ENCODE measurements around the gene SYDE1. TPM values are rescaled to one million over a fixed set of nuclear protein-coding genes. Genes with fewer than 3 reads are reported as not detected.

The SYDE1 gene
- total and polyA plus RNA-seq, 2 donors from 2014 or later = 13.9 to 26.9 TPM

DNA sequence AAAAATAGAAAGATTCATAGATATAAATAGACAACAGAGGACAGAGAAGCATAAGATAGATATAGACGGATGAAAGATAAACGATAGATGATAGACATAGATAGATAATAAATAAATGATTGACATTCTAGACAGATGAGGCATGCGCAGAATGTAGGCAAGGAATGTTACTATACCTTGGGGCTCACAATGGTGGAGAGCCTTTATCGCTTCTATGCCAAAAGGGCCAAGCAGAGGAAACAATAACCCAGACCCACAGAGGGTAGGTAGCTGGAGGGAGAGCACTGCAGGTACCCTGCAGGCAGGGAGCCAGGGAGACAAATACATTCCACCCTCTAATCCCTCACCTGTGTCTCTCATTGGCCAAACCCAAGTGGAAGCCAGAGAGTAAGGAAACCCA lies 49.2 kb downstream of the SYDE1 start:
- TF ChIP-seq, protein P1, sequence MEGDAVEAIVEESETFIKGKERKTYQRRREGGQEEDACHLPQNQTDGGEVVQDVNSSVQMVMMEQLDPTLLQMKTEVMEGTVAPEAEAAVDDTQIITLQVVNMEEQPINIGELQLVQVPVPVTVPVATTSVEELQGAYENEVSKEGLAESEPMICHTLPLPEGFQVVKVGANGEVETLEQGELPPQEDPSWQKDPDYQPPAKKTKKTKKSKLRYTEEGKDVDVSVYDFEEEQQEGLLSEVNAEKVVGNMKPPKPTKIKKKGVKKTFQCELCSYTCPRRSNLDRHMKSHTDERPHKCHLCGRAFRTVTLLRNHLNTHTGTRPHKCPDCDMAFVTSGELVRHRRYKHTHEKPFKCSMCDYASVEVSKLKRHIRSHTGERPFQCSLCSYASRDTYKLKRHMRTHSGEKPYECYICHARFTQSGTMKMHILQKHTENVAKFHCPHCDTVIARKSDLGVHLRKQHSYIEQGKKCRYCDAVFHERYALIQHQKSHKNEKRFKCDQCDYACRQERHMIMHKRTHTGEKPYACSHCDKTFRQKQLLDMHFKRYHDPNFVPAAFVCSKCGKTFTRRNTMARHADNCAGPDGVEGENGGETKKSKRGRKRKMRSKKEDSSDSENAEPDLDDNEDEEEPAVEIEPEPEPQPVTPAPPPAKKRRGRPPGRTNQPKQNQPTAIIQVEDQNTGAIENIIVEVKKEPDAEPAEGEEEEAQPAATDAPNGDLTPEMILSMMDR (IDR thresholded peaks at IDR 0.05; ENCODE audit: borderline replicate concordance, extremely low read depth, insufficient read depth) = no peak
- FAIRE-seq (no peak), DNase-seq (no peak)
- Histone ChIP-seq H3K36me3 (ENCODE audit: control insufficient read depth in 2 of 3, insufficient read depth in 3 of 3, low read length in 3 of 3) (peaks cover 0 to 2% (median 0%) of the 10 kb centered on the region in 3 donors), H3K4me3 (ENCODE audit: low read length in 3 of 3) (no peak overlapping the region), H3K9ac (ENCODE audit: low read length in 3 of 3) (no peak overlapping the region), H3K27me3 (ENCODE audit: control insufficient read depth, insufficient read depth, low read length) (no peaks in the 10 kb centered on the region), H3K27ac (ENCODE audit: low read depth in 2 of 2, low read length in 2 of 2) (no peak overlapping the region), H3K4me1 (ENCODE audit: control insufficient read depth in 2 of 3, insufficient read depth in 2 of 3, low read depth in 1 of 3, low read length in 3 of 3) (no peaks in the 10 kb centered on the region), H3K9me3 (ENCODE audit: control insufficient read depth in 2 of 3, insufficient read depth in 1 of 3, low read length in 3 of 3) (peaks cover 0 to 16% (median 0%) of the 10 kb centered on the region in 3 donors)
- intact Hi-C loops (cut with DNase I) = no loop called here

DNA sequence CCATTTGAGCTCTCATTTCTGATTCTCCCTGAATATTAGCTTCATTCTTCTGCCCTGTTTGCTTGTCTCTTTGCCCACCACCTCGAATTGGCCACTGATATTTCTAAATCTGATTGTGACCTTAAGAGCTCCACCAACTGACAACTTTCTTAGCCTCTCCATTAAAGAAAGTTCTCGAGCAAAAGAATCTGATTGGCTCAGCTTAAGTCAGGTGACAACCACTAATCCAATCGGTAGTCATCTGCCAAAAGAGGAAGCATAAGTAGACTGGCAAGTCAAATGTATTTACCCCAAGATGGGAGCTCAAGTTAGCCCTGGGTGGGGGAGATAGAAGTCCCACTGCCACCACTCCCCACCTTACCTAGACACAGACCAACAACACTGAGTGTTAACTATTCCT lies 52.0 kb downstream of the SYDE1 start:
- no peak overlapping the region for H3K27ac ChIP-seq (ENCODE audit: low read depth in 2 of 2, low read length in 2 of 2)
- DNase-seq (peak in 1 of 5 donors; percentile 13), FAIRE-seq (no peak)
- TF ChIP-seq, protein P1 (IDR thresholded peaks at IDR 0.05; ENCODE audit: borderline replicate concordance, extremely low read depth, insufficient read depth) = no peak
- H3K36me3 ChIP-seq (ENCODE audit: control insufficient read depth in 2 of 3, insufficient read depth in 3 of 3, low read length in 3 of 3) = peaks cover 0 to 7% (median 5%) of the 10 kb centered on the region in 3 donors
- no peak overlapping the region for H3K4me3 ChIP-seq (ENCODE audit: low read length in 3 of 3)
- peaks cover 0 to 11% (median 0%) of the 10 kb centered on the region in 3 donors for H3K9me3 ChIP-seq (ENCODE audit: control insufficient read depth in 2 of 3, insufficient read depth in 1 of 3, low read length in 3 of 3)
- no peaks in the 10 kb centered on the region for H3K4me1 ChIP-seq (ENCODE audit: control insufficient read depth in 2 of 3, insufficient read depth in 2 of 3, low read depth in 1 of 3, low read length in 3 of 3)
- no peak overlapping the region for H3K9ac ChIP-seq (ENCODE audit: low read length in 3 of 3)
- intact Hi-C loops (cut with DNase I) = no loop called here
- no peaks in the 10 kb centered on the region for H3K27me3 ChIP-seq (ENCODE audit: control insufficient read depth, insufficient read depth, low read length)

DNA sequence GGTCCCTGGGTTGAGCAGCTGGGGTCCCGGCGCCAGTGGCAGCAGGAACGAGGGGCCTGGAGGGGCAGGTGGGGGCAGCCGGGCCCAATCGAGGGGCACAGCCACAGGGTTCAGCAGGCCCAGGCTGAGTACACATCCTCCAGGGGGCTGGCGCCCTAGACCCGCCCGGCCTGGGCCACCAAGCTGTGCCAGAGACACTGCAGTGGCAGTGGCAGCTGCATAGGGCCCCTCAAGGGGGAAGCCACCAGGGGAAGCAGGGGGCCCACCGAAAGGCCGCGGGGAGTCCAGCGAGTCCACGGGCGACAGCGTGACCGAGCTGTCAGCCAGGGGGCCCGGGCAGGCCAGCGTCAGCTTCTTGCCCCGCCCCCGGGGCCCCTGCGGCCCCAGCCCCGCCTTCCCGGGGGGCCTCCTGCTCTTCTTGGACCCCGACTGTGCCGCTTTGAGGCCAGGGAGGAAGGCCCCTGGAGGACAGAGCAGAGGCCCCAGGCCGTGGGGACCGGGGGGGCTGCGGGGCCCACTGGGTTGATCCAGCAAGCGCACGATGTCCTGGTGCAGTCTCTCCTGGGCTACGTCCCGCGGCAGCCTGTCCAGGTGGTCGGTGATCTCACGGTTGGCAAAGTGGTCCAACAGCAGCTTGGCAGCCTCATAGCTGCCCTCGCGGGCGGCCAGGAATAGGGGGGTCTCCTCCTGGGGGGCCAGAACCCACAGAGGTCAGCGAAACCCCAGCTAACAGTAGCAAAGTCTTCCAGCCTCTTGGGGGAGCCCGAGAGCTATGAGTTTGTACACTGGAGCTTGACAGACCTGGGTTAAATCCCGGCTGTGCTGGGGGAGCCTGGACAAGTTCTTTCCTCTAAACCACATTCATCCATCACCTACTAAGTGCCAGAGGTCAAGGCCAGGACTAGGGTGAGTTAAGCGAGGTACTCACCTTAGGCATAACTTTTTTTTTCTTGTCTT lies 54.1 kb downstream of the SYDE1 start:
- TF ChIP-seq, protein P1 (IDR thresholded peaks at IDR 0.05; ENCODE audit: borderline replicate concordance, extremely low read depth, insufficient read depth) = no peak
- no peak for FAIRE-seq
- H3K4me3 ChIP-seq (ENCODE audit: low read length in 3 of 3) = no peak overlapping the region

More for the DNA sequence above, 54.1 kb downstream of the SYDE1 start:
- peaks cover 0 to 22% (median 0%) of the 10 kb centered on the region in 3 donors for H3K9me3 ChIP-seq (ENCODE audit: control insufficient read depth in 2 of 3, insufficient read depth in 1 of 3, low read length in 3 of 3)
- H3K4me1 ChIP-seq (ENCODE audit: control insufficient read depth in 2 of 3, insufficient read depth in 2 of 3, low read depth in 1 of 3, low read length in 3 of 3) = no peaks in the 10 kb centered on the region
- intact Hi-C loops (cut with DNase I) = no loop called here
- no peak for DNase-seq
- H3K27me3 ChIP-seq (ENCODE audit: control insufficient read depth, insufficient read depth, low read length) = no peaks in the 10 kb centered on the region
- H3K36me3 ChIP-seq (ENCODE audit: control insufficient read depth in 2 of 3, insufficient read depth in 3 of 3, low read length in 3 of 3) = peaks cover 6 to 14% (median 11%) of the 10 kb centered on the region in 3 donors
- H3K9ac ChIP-seq (ENCODE audit: low read length in 3 of 3) = no peak overlapping the region
- no peak overlapping the region for H3K27ac ChIP-seq (ENCODE audit: low read depth in 2 of 2, low read length in 2 of 2)

Other genes starting within 250 kb of the SYDE1 start
- not detected for gene OR7A17, start 221.3 kb upstream of the SYDE1 start, total RNA-seq
- not detected for gene OR7A17, start 221.3 kb upstream of the SYDE1 start, polyA plus RNA-seq (ENCODE audit: insufficient read depth, low read depth, low replicate concordance)
- gene OR7C2, start 165.9 kb upstream of the SYDE1 start, total RNA-seq = not detected
- gene OR7C2, start 165.9 kb upstream of the SYDE1 start, polyA plus RNA-seq (ENCODE audit: insufficient read depth, low read depth, low replicate concordance) = not detected
- gene SLC1A6, start 127.5 kb upstream of the SYDE1 start, total RNA-seq = not detected
- not detected for gene SLC1A6, start 127.5 kb upstream of the SYDE1 start, polyA plus RNA-seq (ENCODE audit: insufficient read depth, low read depth, low replicate concordance)
- 0.16 TPM for gene CASP14, start 57.9 kb upstream of the SYDE1 start, total RNA-seq
- not detected for gene CASP14, start 57.9 kb upstream of the SYDE1 start, polyA plus RNA-seq (ENCODE audit: insufficient read depth, low read depth, low replicate concordance)
- not detected for gene OR1I1, start 25.2 kb upstream of the SYDE1 start, total RNA-seq
- gene OR1I1, start 25.2 kb upstream of the SYDE1 start, polyA plus RNA-seq (ENCODE audit: insufficient read depth, low read depth, low replicate concordance) = not detected
- 92.3 TPM for gene NOTCH3, start 93.6 kb downstream of the SYDE1 start, total RNA-seq
- 15.1 TPM for gene NOTCH3, start 93.6 kb downstream of the SYDE1 start, polyA plus RNA-seq (ENCODE audit: insufficient read depth, low read depth, low replicate concordance)
- gene EPHX3, start 125.0 kb downstream of the SYDE1 start, total RNA-seq = 2.0 TPM
- 3.5 TPM for gene EPHX3, start 125.0 kb downstream of the SYDE1 start, polyA plus RNA-seq (ENCODE audit: insufficient read depth, low read depth, low replicate concordance)
- 107 TPM for gene BRD4, start 225.1 kb downstream of the SYDE1 start, total RNA-seq
- gene BRD4, start 225.1 kb downstream of the SYDE1 start, polyA plus RNA-seq (ENCODE audit: insufficient read depth, low read depth, low replicate concordance) = 14.3 TPM

Data from kidney (tissue), 14 donors.